SKM-1 (cell line): Measurements from ENCODE around the gene FST.

Experiments
- DNase-seq: peaks from one replicate; lab custom pipeline; 2025; ENCODE audit not compliant: unreplicated experiment; lab: John Stamatoyannopoulos, UW

Gene FST

DNA sequence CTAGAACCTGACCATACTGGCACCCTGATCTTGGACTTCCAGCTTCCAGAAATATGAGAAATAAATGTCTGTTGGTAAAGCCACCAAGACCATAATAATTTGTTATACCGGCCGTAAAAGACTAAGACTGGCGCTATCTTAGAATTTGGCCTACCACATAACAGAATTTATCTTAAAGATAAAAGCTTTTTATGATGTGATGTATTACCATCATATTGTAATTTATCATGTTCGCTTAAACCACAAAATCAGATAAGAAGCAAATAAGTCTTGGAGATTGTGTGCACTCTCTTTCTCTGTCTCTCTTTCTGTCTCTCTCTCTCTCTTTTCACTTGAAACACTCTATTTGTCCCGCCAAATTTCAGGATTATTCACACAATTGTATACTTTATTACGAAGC lies 35.6 kb downstream of the FST start:
- no peak for DNase-seq

DNA sequence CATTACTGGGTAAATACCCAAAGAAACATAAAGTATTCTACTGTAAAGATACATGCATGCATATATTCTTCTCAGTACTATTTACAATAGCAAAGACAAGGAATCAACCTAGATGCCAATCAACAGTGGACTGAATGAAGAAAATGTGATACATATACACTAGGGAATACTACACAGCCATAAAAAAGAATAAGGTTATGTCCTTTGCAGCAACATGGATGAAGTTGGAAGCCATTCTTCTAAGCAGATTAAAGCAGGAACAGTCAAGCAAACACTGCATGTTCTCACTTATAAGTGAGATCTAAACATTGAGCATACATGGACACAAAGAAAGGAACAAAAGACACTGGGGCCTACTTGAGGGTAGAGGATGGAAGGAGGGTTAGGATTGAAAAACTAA lies 40.4 kb downstream of the FST start:
- DNase-seq: no peak
